Measurements from ENCODE around the gene PPP4R2. TPM values are rescaled to one million over a fixed set of nuclear protein-coding genes. Genes with fewer than 3 reads are reported as not detected.

The PPP4R2 gene
- total RNA-seq, 1 experiment from 2014 or later = 63.2 TPM

DNA sequence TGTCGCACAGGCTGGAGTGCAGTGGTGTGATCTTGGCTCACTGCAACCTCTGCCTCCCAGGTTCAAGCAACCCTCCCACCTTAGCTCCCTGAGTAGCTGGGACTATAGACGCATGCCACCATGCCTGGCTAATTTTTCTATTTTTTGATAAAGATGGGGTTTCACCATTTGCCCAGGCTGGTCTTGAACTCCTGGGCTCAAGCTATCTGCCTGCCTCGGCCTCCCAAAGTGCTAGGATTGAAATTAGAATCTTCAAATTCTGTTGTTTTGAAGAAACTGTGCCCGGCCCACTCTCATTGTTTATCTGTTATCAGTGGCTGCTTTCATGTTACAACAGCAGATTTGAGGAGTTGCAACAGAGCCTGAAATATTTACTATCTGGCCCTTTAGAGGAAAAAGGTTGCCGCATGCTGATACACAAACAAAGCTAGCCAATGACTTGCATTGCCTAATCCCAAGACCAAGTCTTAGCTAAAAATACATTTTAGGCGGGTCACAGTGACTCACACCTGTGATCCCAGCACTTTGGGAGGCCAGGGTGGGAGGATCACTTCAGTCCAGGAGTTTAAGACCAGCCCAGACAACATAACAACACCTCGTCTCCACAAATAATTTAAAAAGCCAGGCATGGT, 43.2 kb upstream of the PPP4R2 start:
- Histone ChIP-seq H3K4me1 (replicated peaks; ENCODE audit: insufficient read depth) (peaks cover 24% of the 10 kb centered on the region), H3K4me3 (no peak overlapping the region), H3K9me2 (ENCODE audit: insufficient read depth) (no peaks in the 10 kb centered on the region), H3K27ac (peak overlapping the region; percentile 51; the same call in 1 of the 2 replicates), H3K79me2 (ENCODE audit: low read depth) (no peaks in the 10 kb centered on the region), H2AFZ (no peak overlapping the region), H4K20me1 (ENCODE audit: insufficient read depth) (no peaks in the 10 kb centered on the region), H3F3A (ENCODE audit: insufficient read depth, low read depth) (no peaks in the 10 kb centered on the region), H3K4me2 (peak overlapping the region; percentile 33), H3K36me3 (ENCODE audit: low read depth) (no peaks in the 10 kb centered on the region), H3K27me3 (ENCODE audit: insufficient read depth, low read depth) (no peaks in the 10 kb centered on the region), H3K9me3 (ENCODE audit: insufficient read depth, low read depth) (no peaks in the 10 kb centered on the region)
- ChIA-PET POLR2A (ENCODE audit: unreplicated experiment) (no interaction called here), CTCF (no interaction called here)
- intact Hi-C loops (cut with micrococcal nuclease; ENCODE audit: unreplicated experiment) = no loop called here
- peak in 1 of 2 experiments; percentile 87 for DNase-seq
- TF ChIP-seq EZH2 (IDR thresholded peaks at IDR 0.05; ENCODE audit: low read depth) = no peak
- no peak for TF ChIP-seq CTCF (conservative IDR thresholded peaks at IDR 0.05)
- no TSS peak for BruUV-seq (replicated peaks)

DNA sequence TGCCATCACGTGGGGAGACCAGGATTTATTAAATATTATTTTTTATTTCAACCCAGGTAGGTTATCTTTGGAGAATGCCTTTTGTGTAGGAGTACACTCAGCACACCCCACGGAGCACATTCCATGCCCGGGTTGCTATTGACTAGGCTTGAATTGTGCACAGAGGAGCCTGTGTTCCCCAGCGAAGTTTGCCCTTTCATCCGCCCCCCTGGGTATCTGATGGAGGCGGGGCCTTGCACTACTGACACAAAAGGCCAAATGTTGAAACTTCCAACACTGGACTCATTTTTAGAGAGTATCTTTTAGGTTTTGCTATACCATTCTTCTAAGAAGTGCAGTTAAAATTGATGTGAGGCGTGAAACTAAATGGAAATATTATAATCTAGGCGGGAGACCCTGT, 39.3 kb upstream of the PPP4R2 start:
- H3K27me3 ChIP-seq (ENCODE audit: insufficient read depth, low read depth) = no peaks in the 10 kb centered on the region
- no TSS peak for BruUV-seq (replicated peaks)
- ChIA-PET CTCF (no interaction called here), POLR2A (ENCODE audit: unreplicated experiment) (no interaction called here)
- no peaks in the 10 kb centered on the region for H3K79me2 ChIP-seq (ENCODE audit: low read depth)
- H2AFZ ChIP-seq = no peak overlapping the region
- H3K4me2 ChIP-seq = no peak overlapping the region
- H3K9me3 ChIP-seq (ENCODE audit: insufficient read depth, low read depth) = no peaks in the 10 kb centered on the region
- no peaks in the 10 kb centered on the region for H3K36me3 ChIP-seq (ENCODE audit: low read depth)
- no peaks in the 10 kb centered on the region for H3F3A ChIP-seq (ENCODE audit: insufficient read depth, low read depth)
- no peak for DNase-seq
- no peaks in the 10 kb centered on the region for H4K20me1 ChIP-seq (ENCODE audit: insufficient read depth)
- H3K9me2 ChIP-seq (ENCODE audit: insufficient read depth) = no peaks in the 10 kb centered on the region
- intact Hi-C loops (cut with micrococcal nuclease; ENCODE audit: unreplicated experiment) = no loop called here
- H3K4me1 ChIP-seq (replicated peaks; ENCODE audit: insufficient read depth) = peaks cover 16% of the 10 kb centered on the region
- no peak overlapping the region for H3K4me3 ChIP-seq
- H3K27ac ChIP-seq = no peak overlapping the region
- no peak for TF ChIP-seq CTCF (conservative IDR thresholded peaks at IDR 0.05)
- TF ChIP-seq EZH2 (IDR thresholded peaks at IDR 0.05; ENCODE audit: low read depth) = no peak

GRCh38 chr3:72959336-72959735, 37.3 kb upstream of the PPP4R2 start:
- DNase-seq = no peak
- Histone ChIP-seq H3K4me1 (replicated peaks; ENCODE audit: insufficient read depth) (no peaks in the 10 kb centered on the region), H3K9me2 (ENCODE audit: insufficient read depth) (no peaks in the 10 kb centered on the region), H3F3A (ENCODE audit: insufficient read depth, low read depth) (no peaks in the 10 kb centered on the region), H3K79me2 (ENCODE audit: low read depth) (no peaks in the 10 kb centered on the region), H2AFZ (no peak overlapping the region), H3K27me3 (ENCODE audit: insufficient read depth, low read depth) (no peaks in the 10 kb centered on the region), H3K4me3 (no peak overlapping the region), H3K27ac (no peak overlapping the region), H4K20me1 (ENCODE audit: insufficient read depth) (no peaks in the 10 kb centered on the region), H3K36me3 (ENCODE audit: low read depth) (no peaks in the 10 kb centered on the region), H3K9me3 (ENCODE audit: insufficient read depth, low read depth) (no peaks in the 10 kb centered on the region), H3K4me2 (no peak overlapping the region)
- TF ChIP-seq CTCF (conservative IDR thresholded peaks at IDR 0.05) (no peak), EZH2 (IDR thresholded peaks at IDR 0.05; ENCODE audit: low read depth) (no peak)
- BruUV-seq (replicated peaks) = no TSS peak
- CTCF ChIA-PET = no interaction called here
- POLR2A ChIA-PET (ENCODE audit: unreplicated experiment) = no interaction called here
- intact Hi-C loops (cut with micrococcal nuclease; ENCODE audit: unreplicated experiment) = no loop called here
